Medulla oblongata (tissue), 1 donor: ENCODE measurements around the gene UBE2I.
"Not testable (repeated sequence)": the region's sequence is repeated elsewhere in the genome, so short reads cannot be mapped to it uniquely, and the experiment has no call there.

Experiments
- DNase-seq: peaks from one replicate; pipeline ENCODE4 v3.0.0-alpha.2; 2015; ENCODE audit errors: extremely low spot score

The UBE2I gene

GRCh38 chr16:1308977-1309885 lies at the start of gene UBE2I:
Gene UBE2I (plus strand): TSS chr16:1309636. CDS start chr16:1314031, 4,395 bp downstream.
- DNase-seq = peak; percentile 98

DNA sequence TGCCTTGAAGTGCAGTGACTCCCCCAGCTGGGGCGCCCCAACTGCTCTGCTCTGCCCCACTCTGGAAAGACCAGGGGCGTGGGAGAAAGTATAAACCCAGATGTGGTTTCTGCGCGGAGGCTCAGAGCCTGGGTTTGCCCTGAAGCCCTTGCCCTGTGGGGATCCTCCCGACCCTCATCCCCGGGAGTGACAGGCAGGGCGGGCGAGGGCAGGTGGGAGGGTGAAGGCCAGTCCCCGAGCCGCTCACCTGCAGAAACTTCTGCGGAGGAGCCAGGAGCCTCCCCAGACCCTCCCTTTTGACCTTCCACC lies 49.7 kb upstream of the UBE2I start:
- no peak for DNase-seq

DNA sequence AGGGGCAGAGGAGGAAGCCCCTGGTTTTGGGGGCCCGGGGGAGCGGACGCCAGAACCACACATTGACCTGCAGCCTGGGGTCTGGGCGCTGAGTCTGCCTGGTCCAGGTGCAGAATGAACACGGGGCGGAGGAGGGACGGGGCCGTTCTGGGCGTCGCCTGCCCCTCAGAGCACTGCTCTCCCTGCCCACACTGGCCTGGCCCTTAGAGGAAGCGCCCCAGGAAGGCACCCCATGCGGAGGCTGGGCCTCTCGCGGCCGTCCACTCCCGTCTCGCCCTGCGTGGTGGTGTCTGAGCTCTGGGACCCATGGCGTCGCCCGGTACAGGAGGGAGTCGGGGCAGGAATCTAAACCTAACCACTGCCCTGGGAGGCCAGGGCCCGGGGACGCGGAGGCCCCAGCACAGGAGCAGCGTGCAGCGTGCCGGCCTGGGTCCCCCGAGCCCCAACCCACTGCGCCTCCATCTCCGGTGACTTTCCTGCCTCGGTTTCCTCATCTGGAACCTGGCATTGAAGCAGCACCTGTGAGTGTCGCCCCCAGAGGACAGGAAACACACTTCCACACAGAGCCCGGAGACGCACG lies 49.2 kb upstream of the UBE2I start:
- DNase-seq = no peak

DNA sequence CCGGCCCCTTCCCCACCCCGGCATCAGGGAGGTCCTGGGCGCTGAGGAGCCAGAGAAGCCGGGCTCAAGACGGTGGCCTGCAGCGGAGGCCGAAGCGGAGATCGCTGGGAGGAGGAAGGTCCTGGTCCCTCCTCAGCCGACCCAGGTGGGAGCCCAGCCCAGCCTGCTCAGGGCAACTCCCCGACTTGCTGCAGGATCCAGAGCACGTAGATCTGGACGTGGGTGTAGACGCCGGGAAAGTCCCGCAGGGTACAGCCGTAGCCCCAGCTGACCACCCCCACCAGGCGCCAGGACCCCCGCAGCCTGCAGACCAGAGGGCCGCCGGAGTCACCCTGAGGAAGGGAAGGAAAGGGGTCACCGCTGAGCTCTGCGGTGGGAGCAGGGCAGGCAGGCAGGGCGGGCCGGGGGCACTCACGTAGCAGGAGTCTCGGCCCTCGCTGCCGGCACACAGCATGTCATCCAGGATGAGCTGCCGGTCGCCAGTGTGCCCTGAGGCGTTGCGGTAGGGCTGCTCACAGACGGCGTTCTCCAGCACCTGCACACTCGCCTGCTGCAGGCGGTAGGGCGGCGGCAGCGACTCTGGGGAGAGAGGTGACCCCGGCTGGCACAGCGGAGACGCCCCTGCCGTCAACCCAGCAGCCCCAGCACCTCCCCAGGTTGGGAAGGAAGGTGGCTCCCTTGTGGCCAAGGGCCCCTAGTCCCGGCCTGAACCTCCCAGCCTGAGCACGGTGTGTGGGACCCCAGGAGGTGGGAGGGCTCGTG lies 48.1 kb upstream of the UBE2I start:
- no peak for DNase-seq

DNA sequence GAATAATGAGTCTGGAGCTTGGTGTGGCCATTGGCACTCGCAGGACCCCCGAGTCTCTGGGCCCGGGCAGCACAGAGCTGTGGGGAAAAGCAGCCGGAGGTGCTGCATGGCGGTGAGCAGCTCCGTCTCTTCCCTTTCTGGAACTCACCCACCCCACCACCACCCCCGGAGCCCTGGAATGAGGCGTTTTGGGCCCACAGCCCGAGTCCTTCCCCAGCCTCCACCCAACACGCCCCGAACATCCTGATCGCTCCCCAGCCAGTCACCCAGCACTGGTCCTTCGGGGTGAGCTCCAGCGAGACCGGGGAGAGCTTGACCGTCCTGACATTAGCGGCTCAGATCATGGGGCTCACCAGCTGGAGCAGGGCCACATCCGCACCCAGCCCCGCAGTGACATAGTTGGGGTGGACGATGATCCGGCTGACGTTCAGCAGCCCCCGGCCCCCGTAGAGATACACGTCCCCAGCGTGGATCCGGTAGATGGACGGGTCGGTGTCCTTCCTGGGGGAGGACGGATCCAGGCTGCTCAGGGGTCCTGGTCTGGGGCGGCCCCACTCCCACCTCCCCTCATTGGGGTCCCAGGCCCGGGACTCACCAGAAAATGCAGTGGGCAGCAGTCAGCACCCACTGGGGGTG lies 47.1 kb upstream of the UBE2I start:
- DNase-seq = no peak

DNA sequence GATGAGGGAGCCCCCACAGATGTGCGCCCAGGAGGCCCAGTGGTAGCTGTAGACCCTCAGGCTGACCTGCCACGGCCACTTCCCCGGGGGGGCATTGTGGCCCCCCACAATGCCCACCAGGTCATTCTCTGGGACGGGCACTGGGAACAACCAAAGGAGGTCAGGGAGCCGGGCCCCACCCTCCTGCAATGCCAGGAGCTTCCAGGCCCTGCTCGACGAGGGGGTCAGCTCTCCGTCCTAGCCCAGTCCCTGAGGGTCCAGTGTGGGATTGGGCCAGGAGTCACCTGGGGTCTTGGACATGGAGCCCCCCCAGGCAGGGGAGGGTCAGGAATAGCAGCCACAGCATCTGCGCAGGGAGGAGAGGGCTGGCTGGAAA lies 46.6 kb upstream of the UBE2I start:
- DNase-seq = no peak

GRCh38 chr16:1263591-1264344 lies 45.7 kb upstream of the UBE2I start:
- no peak for DNase-seq

DNA sequence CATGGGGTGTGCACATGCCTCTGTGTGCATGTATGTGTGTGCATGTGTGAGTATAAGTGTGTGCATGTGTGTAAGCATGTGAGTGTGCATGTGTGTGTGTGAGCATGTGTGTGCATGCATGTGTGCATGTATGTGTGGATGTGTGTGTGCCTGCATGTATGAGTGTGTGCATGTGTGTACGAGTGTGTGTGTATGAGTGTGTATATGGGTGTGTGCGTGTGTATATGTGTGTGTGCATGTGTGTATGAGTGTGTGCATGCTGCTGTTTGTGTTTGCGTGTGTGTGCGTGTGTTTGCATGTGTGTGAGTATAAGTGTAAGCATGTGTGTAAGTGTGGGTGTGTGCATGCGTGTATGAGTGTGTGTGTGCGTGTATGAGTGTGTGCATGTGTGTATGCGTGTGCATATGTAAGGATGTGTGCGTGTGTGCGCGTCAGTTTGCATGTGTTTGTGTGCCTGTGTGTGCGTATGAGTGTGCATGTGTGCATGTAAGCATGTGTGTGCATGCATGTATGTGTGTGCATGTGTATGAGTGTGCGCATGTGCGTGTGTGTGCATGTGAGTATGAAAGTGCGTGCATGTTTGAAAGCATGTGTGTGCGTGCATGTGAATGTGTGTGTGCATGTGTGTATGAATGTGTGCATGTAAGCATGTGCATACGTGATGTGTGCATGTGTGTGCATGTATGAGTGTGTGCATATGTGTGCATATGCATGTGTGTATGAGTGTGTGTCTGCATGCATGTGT lies 44.9 kb upstream of the UBE2I start:
- DNase-seq = no peak

GRCh38 chr16:1265090-1265630 lies 44.3 kb upstream of the UBE2I start:
- DNase-seq = no peak

DNA sequence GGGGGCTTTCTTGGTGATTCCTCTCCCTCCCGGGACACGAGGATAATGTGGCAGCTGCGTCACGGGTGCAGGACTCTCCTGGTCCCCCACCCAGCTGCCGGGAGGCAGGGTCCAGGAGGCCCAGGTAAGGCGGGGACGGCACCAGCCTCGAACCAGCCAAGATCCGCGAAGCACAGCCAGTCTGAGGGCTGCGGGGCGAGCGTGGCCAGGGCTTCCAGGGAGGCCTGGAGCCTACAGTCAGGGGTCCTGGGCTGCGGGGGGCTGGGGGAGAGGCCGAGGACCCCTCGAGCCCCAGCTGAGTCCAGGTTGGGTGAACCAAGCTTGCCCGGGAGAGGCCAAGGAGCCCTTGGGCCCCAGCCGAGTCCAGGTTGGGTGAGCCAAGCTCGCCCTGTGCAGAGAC lies 43.6 kb upstream of the UBE2I start:
- no peak for DNase-seq

GRCh38 chr16:1269418-1269817 lies 40.0 kb upstream of the UBE2I start:
- DNase-seq = not testable (repeated sequence)

DNA sequence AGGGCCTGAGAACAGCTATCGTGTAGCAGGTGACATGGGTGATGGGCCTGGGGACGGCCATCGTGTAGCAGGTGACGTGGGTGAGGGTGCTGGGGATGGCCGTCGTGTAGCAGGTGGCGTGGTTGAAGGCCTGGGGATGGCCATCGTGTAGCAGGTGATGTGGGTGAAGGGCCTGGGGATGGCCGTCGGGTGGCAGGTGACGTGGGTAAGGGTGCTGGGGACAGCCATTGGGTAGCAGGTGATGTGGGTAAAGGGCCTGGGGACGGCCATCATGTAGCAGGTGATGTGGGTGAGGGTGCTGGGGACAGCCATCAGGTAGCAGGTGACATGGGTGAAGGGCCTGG lies 38.1 kb upstream of the UBE2I start:
- no peak for DNase-seq

GRCh38 chr16:1271724-1272413 lies 37.6 kb upstream of the UBE2I start:
- not testable (repeated sequence) for DNase-seq

GRCh38 chr16:1272453-1273198 lies 36.8 kb upstream of the UBE2I start:
- DNase-seq = no peak

- DNase-seq = no peak
Observed at GRCh38 chr16:1273816-1274215, 35.6 kb upstream of the UBE2I start.

DNA sequence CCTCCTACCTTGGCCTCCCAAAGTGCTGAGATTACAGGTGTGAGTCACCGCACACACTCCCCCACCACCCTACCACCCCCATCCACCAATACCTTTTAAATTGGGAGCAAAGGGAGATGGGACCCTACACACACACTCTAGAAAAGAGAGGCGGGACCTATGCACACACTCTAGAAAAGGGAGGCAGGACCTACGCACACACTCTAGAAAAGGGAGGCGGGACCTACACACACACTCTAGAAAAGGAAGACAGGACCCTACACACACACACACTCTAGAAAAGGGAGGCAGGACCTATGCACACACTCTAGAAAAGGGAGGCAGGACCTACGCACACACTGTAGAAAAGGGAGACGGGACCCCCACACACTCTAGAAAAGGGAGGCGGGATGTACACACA lies 34.7 kb upstream of the UBE2I start:
- no peak for DNase-seq

DNA sequence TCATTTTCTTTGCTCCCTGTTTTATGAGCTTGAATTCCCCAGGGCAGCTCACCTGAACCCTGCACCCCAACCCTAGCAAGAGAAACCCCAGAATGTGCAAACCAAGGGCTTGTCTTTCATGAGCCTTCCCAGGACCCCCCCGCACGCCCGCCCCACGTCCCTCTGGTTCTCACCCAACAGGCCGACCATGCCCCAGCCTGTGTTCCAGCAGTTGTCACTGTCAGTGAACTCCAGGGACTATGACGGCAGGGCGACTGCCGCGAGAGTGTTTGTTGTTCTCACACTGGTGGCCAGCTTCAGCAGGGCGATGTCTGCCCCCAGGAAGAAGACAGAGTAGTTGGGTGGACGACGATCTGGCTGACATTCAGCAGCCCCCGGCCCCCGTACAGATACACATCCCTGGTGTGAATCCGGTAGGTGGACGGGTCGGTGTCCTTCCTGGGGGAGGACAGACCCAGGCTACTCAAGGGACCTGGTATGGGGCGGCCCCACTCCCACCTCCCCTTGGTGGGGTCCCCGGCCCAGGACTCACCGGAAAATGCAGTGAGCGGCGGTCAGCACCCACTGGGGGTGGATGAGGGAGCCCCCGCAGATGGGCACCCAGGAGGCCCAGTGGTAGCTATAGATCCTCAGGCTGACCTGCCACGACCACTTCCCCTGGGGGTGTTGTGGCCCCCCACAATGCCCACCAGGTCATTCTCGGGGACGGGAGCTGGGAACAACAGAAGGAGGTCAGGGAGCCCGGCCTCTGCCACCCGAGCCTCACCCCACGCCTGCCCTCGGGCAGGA lies 33.5 kb upstream of the UBE2I start:
- no peak for DNase-seq

DNA sequence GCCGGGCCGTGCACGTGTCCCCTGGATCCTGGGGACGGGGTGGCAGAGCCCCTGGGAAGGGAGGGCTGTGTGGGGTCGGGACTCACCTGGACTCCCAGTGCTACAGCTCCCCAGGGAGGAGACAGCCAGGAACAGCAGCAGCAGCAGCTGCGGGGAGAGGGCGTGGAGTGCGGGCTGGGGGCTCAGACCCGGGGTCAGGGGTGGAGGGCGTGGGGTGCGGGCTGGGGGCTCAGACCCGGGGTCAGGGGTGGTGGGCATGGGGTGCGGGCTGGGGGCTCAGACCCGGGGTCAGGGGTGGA lies 32.9 kb upstream of the UBE2I start:
- no peak for DNase-seq

DNA sequence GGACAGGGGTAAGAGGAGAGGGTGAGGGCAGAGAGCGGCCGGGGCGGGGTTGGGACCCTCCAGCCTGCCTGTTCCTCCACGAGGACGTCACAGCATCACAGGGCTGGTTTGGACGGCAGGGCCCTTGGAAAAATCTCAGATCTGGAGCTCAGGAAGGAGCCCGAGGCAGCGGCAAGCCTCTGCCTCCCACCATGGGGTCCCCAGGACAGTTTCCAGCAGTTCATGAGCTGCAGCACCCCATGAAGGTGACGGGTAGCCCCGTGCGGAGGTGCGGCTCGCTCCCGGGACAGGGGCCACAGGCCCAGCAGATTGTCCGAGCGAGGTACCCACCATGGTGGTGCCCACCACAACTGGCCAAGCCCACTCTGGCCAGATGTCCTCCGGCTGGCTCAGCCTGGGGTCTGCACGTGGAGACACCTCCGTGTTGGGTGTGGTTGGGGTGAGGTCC lies 32.3 kb upstream of the UBE2I start:
- no peak for DNase-seq
